ENCODE data around the gene FAIM2.

- TF ChIP-seq EZH2 (IDR thresholded peaks at IDR 0.05; ENCODE audit: low read length, unreplicated experiment) (no peak), CTCF (conservative IDR thresholded peaks at IDR 0.05; ENCODE audit: low read depth, low read length) (no peak), EZH2phosphoT487 (IDR thresholded peaks at IDR 0.05; ENCODE audit: borderline replicate concordance, low read length) (no peak)
These were observed 32.5 kb downstream of the FAIM2 start for GRCh38 chr12:49871263-49871561.

Data from PC-3 (cell line).